ENCODE results near the gene PIK3CB. TPM values are rescaled to one million over a fixed set of nuclear protein-coding genes. Genes with fewer than 3 reads are reported as not detected.
"Not testable (repeated sequence)": the region's sequence is repeated elsewhere in the genome, so short reads cannot be mapped to it uniquely, and the experiment has no call there.

The PIK3CB gene
- total RNA-seq, 1 experiment from 2014 or later = 18.7 TPM

DNA sequence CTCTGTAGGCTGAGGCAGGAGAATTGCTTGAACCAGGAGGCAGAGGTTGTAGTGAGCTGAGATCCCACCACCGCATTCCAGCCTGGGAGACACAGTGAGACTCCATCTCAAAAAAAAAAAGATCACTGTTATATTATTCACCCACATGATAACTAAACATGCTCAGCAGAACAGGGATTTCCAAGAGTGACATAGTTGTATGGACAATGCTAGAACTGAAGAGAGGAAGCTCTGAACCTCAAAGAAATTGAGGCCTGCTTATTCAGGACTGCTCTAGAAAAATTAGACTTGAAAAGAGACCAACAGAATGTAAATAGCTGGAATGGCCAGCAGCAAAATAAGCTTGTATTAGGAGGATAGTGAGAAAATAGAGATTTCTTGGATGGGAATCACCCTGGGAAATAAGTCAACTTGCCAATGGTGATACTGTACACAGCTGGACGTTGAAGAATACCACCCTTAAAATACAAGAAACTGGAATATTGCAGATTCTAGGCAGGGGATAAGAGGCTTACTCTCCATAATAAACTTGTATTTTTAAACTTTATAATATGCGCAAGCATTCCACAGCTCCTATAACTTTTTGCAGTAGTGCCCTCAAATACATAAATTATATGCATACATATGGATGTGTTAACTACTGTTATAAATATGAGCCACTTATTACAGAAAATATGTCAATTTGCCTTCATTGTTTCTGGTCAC lies 28.2 kb downstream of the PIK3CB start:
- DNase-seq (ENCODE audit: low read depth) = no peak

- no peak for DNase-seq (ENCODE audit: low read depth)
Observed at GRCh38 chr3:138803006-138803653, 31.6 kb downstream of the PIK3CB start.

- not testable (repeated sequence) for DNase-seq (ENCODE audit: low read depth)
Observed at GRCh38 chr3:138802223-138802622, 32.5 kb downstream of the PIK3CB start.

GRCh38 chr3:138801792-138802191 lies 32.9 kb downstream of the PIK3CB start:
- DNase-seq (ENCODE audit: low read depth) = no peak

DNA sequence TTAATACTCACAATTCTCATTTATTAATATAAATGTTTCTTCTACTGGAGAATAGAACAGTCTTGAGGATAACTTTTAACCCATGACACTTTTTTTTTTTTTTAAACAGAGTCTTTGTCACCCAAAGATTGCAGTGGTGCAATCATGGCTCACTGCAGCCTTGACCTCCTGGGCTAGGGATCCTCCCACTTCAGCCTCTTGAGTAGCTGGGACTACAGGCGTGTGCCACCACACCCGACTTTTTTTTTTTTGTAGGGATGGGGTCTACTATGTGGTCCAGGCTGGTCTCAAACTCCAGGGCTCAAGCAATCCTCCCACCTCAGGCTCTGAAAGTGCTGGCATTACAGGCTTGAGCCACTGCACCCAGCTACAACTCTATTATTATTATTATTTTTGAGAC lies 34.5 kb downstream of the PIK3CB start:
- DNase-seq (ENCODE audit: low read depth) = no peak

DNA sequence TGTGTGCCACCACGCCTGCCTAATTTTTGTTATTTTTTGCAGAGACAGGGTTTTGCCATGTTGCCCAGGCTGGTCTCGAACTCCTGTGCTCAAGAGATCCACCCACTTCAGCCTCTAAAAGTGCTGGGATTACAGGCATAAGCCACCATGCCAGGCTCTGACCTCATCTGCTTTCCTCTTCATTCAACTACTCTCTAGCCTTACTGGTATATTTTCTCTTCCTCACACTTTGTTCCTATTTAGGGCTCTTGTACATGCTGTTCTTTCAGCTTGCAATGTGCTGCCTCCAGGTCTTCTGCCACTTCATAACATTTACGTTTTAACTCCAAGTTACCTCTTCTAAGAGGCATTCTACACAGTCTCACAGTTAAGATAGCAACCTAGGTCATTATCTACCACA lies 34.9 kb downstream of the PIK3CB start:
- no peak for DNase-seq (ENCODE audit: low read depth)

GRCh38 chr3:138797508-138798038 lies 37.2 kb downstream of the PIK3CB start:
- DNase-seq (ENCODE audit: low read depth) = no peak

DNA sequence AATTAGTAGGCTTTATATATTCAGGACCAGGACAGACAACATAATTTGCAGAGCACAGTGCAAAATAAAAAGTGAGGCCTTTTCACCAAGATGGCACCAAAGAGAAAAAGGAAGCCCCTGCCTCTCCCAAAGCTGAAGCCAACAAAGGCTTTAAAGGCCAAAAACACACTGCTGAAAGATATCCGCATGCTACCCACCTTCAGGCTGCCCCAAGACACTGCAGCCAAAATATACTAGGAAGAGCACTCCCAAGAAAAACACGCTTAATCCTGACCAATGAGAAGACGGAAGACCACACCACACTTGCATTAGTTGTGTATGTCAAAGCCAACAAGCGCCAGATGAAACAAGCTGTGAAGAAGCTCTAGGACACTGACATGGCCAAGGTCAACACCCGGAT lies 38.0 kb downstream of the PIK3CB start:
- DNase-seq (ENCODE audit: low read depth) = no peak

GRCh38 chr3:138786788-138787271 lies 47.9 kb downstream of the PIK3CB start:
- DNase-seq (ENCODE audit: low read depth) = peak; percentile 25

DNA sequence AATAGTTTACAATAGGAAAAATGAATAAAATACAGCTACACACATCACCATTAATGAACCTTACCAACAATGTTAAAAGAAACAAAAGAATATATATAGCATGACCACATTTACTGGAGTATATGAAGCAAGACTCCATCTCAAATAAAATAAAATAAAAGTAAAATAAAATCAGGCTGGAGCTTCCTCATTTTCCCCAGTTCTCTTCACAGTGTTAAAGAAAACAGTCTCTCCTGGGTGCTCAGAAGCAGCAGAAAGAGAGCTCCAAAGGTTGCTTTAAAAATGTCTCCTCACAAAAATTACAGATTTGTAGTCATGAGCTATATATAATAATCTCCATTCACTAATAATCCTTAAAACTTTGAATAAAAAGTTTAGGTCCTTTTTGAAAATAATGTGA lies 48.8 kb downstream of the PIK3CB start:
- no peak for DNase-seq (ENCODE audit: low read depth)

DNA sequence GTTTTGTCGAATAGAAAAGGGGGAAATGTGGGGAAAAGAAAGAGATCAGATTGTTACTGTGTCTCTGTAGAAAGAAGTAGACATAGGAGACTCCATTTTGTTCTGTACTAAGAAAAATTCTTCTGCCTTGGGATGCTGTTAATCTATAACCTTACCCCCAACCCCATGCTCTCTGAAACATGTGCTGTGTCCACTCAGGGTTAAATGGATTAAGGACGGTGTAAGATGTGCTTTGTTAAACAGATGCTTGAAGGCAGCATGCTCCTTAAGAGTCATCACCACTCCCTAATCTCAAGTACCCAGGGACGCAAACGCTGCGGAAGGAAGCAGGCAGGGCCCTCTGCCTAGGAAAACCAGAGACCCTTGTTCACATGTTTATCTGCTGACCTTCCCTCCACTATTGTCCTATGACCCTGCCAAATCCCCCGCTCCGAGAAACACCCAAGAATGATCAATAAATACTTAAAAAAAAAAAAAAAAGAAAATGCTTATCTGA lies 49.3 kb downstream of the PIK3CB start:
- not testable (repeated sequence) for DNase-seq (ENCODE audit: low read depth)

DNA sequence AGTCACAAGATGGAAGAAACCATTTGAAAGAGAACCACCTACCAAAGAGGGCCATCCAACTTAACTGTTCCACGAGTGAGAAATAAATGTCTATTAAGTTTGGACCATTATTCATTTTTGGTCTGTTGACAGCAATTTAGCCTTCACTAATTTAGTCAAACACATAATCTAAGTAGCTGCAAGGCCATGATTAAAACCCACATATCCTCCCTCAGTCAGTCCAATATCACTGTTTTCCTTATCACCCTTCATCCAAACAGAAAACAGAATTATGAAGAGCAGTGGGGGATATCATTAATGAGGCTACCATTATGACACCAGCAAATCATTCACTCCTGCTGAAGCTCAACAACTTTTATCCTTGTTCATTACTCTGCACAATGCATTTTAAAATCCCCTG lies 52.0 kb downstream of the PIK3CB start:
- DNase-seq (ENCODE audit: low read depth) = no peak

- DNase-seq (ENCODE audit: low read depth) = no peak
Observed at GRCh38 chr3:138781012-138781470, 53.7 kb downstream of the PIK3CB start.

DNA sequence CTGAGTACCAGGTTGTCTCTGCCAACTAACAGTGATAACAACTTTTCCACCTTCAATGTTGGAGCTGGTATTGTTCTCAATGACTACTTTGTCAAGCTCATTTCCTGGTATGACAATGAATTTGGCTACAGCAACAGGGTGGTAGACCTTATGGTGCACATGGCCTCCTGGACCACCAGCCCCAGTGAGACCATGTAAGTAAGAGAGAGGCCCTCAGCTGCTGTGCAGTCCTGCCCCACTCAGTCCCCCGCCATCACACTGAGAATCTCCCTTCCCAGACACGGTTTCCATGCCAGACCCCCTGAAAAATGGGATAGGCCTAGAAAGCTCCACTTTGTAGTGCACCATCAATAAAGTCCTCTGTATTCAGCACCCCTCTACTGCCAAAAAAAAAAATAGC lies 56.1 kb downstream of the PIK3CB start:
- DNase-seq (ENCODE audit: low read depth) = no peak

GRCh38 chr3:138776961-138777360 lies 57.8 kb downstream of the PIK3CB start:
- no peak for DNase-seq (ENCODE audit: low read depth)

GRCh38 chr3:138775254-138775595 lies 59.5 kb downstream of the PIK3CB start:
- no peak for DNase-seq (ENCODE audit: low read depth)

DNA sequence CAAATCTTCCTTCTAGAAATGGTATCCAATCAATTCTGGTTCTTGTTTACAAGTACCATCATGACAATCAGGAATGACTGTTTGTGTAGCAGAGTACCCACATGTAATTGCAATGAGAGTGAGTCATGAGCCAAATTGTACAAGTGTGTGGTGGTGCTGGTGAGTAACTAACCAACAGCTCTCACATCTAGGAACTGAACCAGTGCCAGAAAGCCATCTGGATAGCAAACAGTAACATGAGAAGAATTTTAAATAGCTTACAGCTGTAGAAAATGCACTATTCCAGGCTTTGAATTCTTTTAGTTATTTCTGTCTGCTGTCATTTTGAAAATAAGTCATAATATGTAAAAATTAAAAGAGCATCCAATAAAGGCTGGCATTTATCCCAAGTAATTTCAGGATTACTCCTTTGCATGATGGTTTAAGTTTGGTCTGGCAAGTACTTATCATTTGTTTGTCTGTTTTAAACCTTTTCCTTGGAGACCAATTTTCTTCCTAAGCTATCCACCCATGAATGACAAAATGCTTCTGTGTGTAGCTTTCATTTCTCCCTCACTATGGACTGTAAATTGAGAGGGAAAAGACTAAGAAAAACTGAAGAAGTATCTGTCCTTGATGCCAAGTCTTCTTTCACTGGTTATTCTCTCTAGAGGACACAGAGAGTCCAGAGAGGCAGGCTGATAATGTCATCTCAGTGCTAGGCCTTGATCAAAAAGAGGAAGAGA lies 60.0 kb downstream of the PIK3CB start:
- DNase-seq (ENCODE audit: low read depth) = peak; percentile 99

- DNase-seq (ENCODE audit: low read depth) = no peak
Observed at GRCh38 chr3:138771585-138771984, 63.1 kb downstream of the PIK3CB start.

DNA sequence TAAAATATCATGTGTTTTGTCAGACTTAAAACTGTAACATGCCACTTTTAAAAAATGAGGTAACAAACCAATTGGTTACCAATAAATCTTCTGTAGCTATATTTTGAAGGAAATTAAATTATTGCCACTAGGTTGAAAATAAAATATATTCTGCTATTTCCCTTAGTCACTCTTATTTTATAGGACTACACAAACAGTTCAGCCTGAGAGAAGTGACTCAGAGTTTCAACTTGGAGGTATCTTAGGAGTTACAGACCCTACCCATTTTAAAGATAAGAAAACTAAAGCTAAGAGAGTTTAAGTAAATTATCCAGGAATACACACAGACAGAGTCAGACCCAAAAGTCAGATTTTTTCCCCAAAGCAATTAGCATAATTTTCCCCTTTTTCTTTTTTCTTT lies 65.1 kb downstream of the PIK3CB start:
- no peak for DNase-seq (ENCODE audit: low read depth)

DNA sequence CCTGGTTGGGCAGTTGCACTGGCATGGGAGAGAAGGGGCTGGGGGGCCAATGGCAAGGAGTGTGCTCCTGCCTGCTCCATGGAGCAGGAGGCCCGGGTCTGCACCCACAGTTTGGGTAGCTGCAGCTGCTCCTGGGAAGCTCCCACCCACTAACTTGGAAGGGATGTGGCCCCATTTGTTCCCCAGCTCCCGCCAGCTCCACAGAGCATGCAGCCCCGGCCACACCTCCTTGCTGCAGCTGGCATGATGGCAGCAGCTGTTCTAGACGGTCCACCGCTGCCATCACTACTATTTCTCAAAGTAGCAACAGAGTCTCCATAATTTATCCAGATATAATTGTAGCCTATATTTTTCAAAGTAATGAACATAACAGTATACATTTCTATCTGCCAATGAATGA lies 65.8 kb downstream of the PIK3CB start:
- DNase-seq (ENCODE audit: low read depth) = no peak

DNA sequence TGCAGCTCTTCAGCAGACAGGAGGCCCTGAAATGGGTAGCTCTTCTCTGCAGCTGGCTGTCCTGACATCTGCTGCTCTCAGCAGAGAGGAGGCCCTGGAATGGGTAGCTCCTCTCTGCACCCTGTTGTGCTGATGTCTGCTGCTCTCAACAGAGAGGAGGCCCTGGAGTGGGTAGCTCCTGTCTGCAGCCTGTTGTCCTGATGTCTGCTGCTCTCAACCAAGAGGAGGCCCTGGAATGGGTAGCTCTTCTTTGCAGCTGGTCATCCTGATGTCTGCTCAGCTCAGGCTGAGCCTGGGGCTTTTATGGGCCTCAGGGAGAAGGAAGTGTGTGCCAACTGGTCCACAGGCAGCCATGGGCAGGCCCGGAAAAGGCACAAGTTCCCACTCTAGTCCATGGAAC lies 66.6 kb downstream of the PIK3CB start:
- DNase-seq (ENCODE audit: low read depth) = no peak

Data from HT1080 (cell line).